Mammary microvascular endothelial cell (primary cell): ENCODE measurements around the gene STK10. TPM values are rescaled to one million over a fixed set of nuclear protein-coding genes. Genes with fewer than 3 reads are reported as not detected.

Experiments used
- total RNA-seq: library from RNA; depleted of rRNA; stranded (reverse); fragments of >200 nt; gene quantifications from 2 replicates; pipeline ENCODE4 v1.2.3, GENCODE V29; 2015

STK10 gene
- 40.8 and 43.8 TPM in 2 replicates for total RNA-seq

DNA sequence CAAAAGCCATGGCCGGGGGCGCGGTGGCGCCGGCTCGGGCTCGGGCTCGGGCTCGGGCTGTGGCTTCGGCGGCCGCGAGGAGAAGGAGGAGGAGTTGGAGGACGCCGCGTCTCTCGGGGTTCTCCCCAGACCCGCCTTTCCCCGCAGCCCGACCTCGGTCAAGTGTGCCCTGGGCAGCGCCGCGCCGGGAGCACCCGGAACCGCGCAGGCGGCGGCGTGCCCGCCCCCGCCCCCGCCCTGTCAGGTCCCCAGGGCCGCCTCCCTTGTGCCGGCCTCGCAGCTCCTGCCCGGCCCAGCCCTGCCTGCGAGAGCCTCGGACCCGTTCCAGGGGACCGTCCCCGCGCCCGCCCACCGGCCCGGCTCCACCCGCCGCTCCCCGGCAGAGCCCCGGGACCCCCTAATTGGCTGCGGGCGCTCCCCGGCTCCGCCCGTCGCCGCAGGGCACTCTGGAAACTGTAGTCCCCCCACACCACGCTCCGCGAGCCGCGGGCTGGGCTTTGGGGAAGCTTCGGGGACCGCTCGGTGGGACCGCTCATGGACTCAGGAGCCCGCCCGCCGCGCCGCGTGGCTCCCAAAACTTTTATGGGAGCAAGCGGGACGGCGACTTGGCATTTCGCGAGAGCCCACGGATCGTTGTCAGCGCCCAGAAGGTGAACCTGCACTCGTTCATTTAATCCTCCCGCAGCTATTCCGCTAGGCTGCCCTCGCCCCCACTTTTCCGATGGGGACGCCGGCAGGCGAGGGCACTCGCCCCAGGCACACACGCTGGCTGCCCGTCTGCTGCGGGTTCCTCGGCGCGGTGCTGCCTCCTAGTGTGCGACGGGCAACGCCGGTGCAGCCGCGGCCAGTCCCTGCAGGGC lies at the start of gene STK10:
Gene STK10, minus strand, starts transcription at position 192 of the 860 bp plus-strand sequence. Its CDS starts 182 bp downstream, at position 10.

GRCh38 chr5:172193872-172194271 lies 5.8 kb upstream of the STK10 start, which contains the start of gene EFCAB9:
EFCAB9 (plus strand) TSS chr5:172194172; CDS start chr5:172194173, 1 bp downstream.

GRCh38 chr5:172006321-172007174 lies 181.5 kb downstream of the STK10 start, which contains the start of gene FBXW11:
FBXW11 (minus strand) TSS chr5:172006638; CDS start chr5:172006502, 136 bp downstream.

Other genes starting within 250 kb of the STK10 start
- gene FBXW11, start 181.6 kb downstream of the STK10 start, total RNA-seq: 35.5 and 36.2 TPM in 2 replicates
- gene EFCAB9, start 5.9 kb upstream of the STK10 start, total RNA-seq: not detected in 2 replicates
- 14.4 and 17.9 TPM in 2 replicates for gene UBTD2, start 95.5 kb upstream of the STK10 start, total RNA-seq